H1 (cell line): Measurements from ENCODE around the gene DHRS1. TPM values are rescaled to one million over a fixed set of nuclear protein-coding genes. Genes with fewer than 3 reads are reported as not detected.

Source experiments
- CTCF ChIA-PET: fragments of 300-600 bp; sonication (Branson Sonifier 250); formaldehyde crosslinking; loops from one replicate; lab custom pipeline; 2021; ENCODE audit not compliant: partially characterized antibody; lab: Charles Lee
- POLR2A ChIA-PET: fragments of 300-600 bp; sonication (Branson Sonifier 250); formaldehyde crosslinking; loops from one replicate; lab custom pipeline; 2021; ENCODE audit warnings: inconsistent platforms; ENCODE audit not compliant: partially characterized antibody; lab: Charles Lee
- DNase-seq, 2 experiments: peaks; one replicate each; pipeline versions ENCODE4 v3.0.0 to v3.0.0-alpha.2; 2010 to 2022; ENCODE audit warnings: low spot score in 2 of 2, low read depth in 1 of 2, mixed read lengths in 1 of 2
- FAIRE-seq: peaks from 2 replicates; lab custom pipeline; 2011; peaks lifted over from hg19 to GRCh38; lab: Jason Lieb, UNC
- H2AFZ ChIP-seq: 2 replicates; pipeline ENCODE4 v1.8.1; 2012; ENCODE audit warnings: low read length, inconsistent platforms
- H2AK5ac ChIP-seq: 2 replicates; pipeline ENCODE4 v1.6.1; 2013; ENCODE audit warnings: low read depth, low read length
- H2BK120ac ChIP-seq: replicated peaks from 2 replicates; pipeline ENCODE3; 2013; ENCODE audit warnings: low read depth, low read length, inconsistent platforms
- H2BK12ac ChIP-seq: 2 replicates; pipeline ENCODE4 v1.6.1; 2013; ENCODE audit warnings: low read depth, low read length
- H2BK15ac ChIP-seq: 2 replicates; pipeline ENCODE4 v1.6.1; 2013; ENCODE audit warnings: low read length
- H2BK20ac ChIP-seq: 2 replicates; pipeline ENCODE4 v1.6.1; 2013; ENCODE audit warnings: low read length
- H2BK5ac ChIP-seq: 2 replicates; pipeline ENCODE4 v1.6.1; 2013; ENCODE audit warnings: low read depth, low read length
- H3K14ac ChIP-seq: 2 replicates; pipeline ENCODE4 v1.6.1; 2013; ENCODE audit warnings: inconsistent platforms; ENCODE audit not compliant: insufficient read length
- H3K18ac ChIP-seq: 2 replicates; pipeline ENCODE4 v1.6.1; 2013; ENCODE audit warnings: low read length; ENCODE audit errors: extremely low read depth
- H3K23ac ChIP-seq: 2 replicates; pipeline ENCODE4 v1.6.1; 2013; ENCODE audit warnings: inconsistent platforms; ENCODE audit not compliant: insufficient read length
- H3K23me2 ChIP-seq: 2 replicates; pipeline ENCODE4 v1.6.1; 2013; ENCODE audit warnings: low read depth, low read length
- H3K27ac ChIP-seq: 2 replicates; pipeline ENCODE4 v1.6.1; 2011; ENCODE audit warnings: low read depth, low read length, inconsistent platforms
- H3K27me3 ChIP-seq, 4 experiments: replicated peaks in 1 of 4; 1 replicate in 1 of 4; 2 replicates in 3 of 4; pipeline versions ENCODE4 v1.6.1 to v1.8.1; 2011 to 2013; ENCODE audit warnings: low read length in 3 of 4, mild to moderate bottlenecking in 3 of 4, inconsistent platforms in 2 of 4, mixed read lengths in 2 of 4, moderate library complexity in 1 of 4; ENCODE audit not compliant: control insufficient read depth in 3 of 4, insufficient read depth in 3 of 4; ENCODE audit errors: extremely low read depth in 1 of 4
- H3K36me3 ChIP-seq, 4 experiments: 2 replicates each; pipeline versions ENCODE4 v1.6.1 to v1.8.1; 2011 to 2013; ENCODE audit warnings: mild to moderate bottlenecking in 4 of 4, low read length in 3 of 4, moderate library complexity in 2 of 4, control low read depth in 1 of 4, inconsistent platforms in 1 of 4; ENCODE audit not compliant: insufficient read depth in 4 of 4, control insufficient read depth in 2 of 4
- H3K4ac ChIP-seq: replicated peaks from 2 replicates; pipeline ENCODE3; 2013; ENCODE audit warnings: low read length, low read depth, mixed read lengths, inconsistent platforms; ENCODE audit not compliant: insufficient read length
- H3K4me1 ChIP-seq, 4 experiments: replicated peaks in 1 of 4; 1 replicate in 1 of 4; 2 replicates in 3 of 4; pipeline versions ENCODE4 v1.6.1 to v1.8.1; 2011 to 2013; ENCODE audit warnings: low read length in 3 of 4, inconsistent platforms in 2 of 4, mixed read lengths in 1 of 4; ENCODE audit not compliant: insufficient read depth in 4 of 4, control insufficient read depth in 3 of 4
- H3K4me2 ChIP-seq, 2 experiments: 2 replicates each; pipeline versions ENCODE4 v1.6.1 to v1.8.1; 2011 to 2013; ENCODE audit warnings: low read depth in 2 of 2, low read length in 2 of 2, control low read depth in 1 of 2, inconsistent platforms in 1 of 2, mild to moderate bottlenecking in 1 of 2; ENCODE audit not compliant: insufficient read depth in 1 of 2
- H3K4me3 ChIP-seq, 4 experiments: fragments of 200-600, 300-600 bp in 1 of 4; sonication (generic), shearing (Covaris generic), sonication (Bioruptor Twin) in 1 of 4; 2 replicates each; pipeline versions ENCODE4 v1.5.1 to v1.8.1; 2011 to 2016; ENCODE audit warnings: low read length in 4 of 4, low read depth in 3 of 4, control low read depth in 2 of 4, inconsistent platforms in 2 of 4, mild to moderate bottlenecking in 2 of 4, mixed read lengths in 1 of 4, moderate library complexity in 1 of 4; ENCODE audit not compliant: insufficient read depth in 2 of 4; ENCODE audit errors: extremely low read depth in 1 of 4
- H3K56ac ChIP-seq: replicated peaks from 2 replicates; pipeline ENCODE3; 2013; ENCODE audit warnings: low read depth, mild to moderate bottlenecking, mixed read lengths, low read length, inconsistent platforms; ENCODE audit not compliant: insufficient read length
- H3K79me1 ChIP-seq: 2 replicates; pipeline ENCODE4 v1.6.1; 2013; ENCODE audit warnings: low read depth, low read length, control low read depth
- H3K79me2 ChIP-seq, 2 experiments: 2 replicates each; pipeline versions ENCODE4 v1.6.1 to v1.8.1; 2012 to 2013; ENCODE audit warnings: low read length in 2 of 2, mild to moderate bottlenecking in 2 of 2, inconsistent platforms in 1 of 2; ENCODE audit not compliant: insufficient read depth in 2 of 2, control insufficient read depth in 1 of 2
- H3K9ac ChIP-seq, 4 experiments: replicated peaks in 1 of 4; 1 replicate in 1 of 4; 2 replicates in 3 of 4; pipeline versions ENCODE4 v1.6.1 to v1.8.1; 2011 to 2013; ENCODE audit warnings: low read depth in 3 of 4, low read length in 3 of 4, control low read depth in 2 of 4, mild to moderate bottlenecking in 2 of 4, moderate library complexity in 2 of 4, inconsistent platforms in 1 of 4; ENCODE audit errors: extremely low read depth in 1 of 4
- H3K9me3 ChIP-seq, 2 experiments: 2 replicates each; pipeline versions ENCODE4 v1.6.1 to v1.8.1; 2012 to 2013; ENCODE audit warnings: mild to moderate bottlenecking in 2 of 2, moderate library complexity in 2 of 2, control low read depth in 1 of 2, inconsistent platforms in 1 of 2, low read depth in 1 of 2, low read length in 1 of 2, mixed read lengths in 1 of 2; ENCODE audit not compliant: insufficient read depth in 2 of 2
- H4K20me1 ChIP-seq, 2 experiments: replicated peaks in 1 of 2; 2 replicates each; pipeline versions ENCODE3 to v1.8.1; 2011 to 2013; ENCODE audit warnings: inconsistent platforms in 2 of 2, low read length in 2 of 2, mild to moderate bottlenecking in 1 of 2; ENCODE audit not compliant: insufficient read depth in 2 of 2, control insufficient read depth in 1 of 2
- H4K5ac ChIP-seq: 2 replicates; pipeline ENCODE4 v1.6.1; 2013; ENCODE audit warnings: low read length, low read depth, mixed read lengths, inconsistent platforms; ENCODE audit not compliant: insufficient read length
- H4K8ac ChIP-seq: 2 replicates; pipeline ENCODE4 v1.8.0; 2013; ENCODE audit warnings: mild to moderate bottlenecking, moderate library complexity, low read length, inconsistent platforms; ENCODE audit not compliant: insufficient read depth; ENCODE audit errors: extremely low read depth
- H4K91ac ChIP-seq: replicated peaks from 2 replicates; pipeline ENCODE3; 2013; ENCODE audit warnings: low read length, mixed read lengths, inconsistent platforms; ENCODE audit not compliant: insufficient read length
- ASH2L ChIP-seq: fragments of 200-600, 300-600 bp; sonication (generic); IDR thresholded peaks from one replicate; pipeline ENCODE4 v1.7.1; 2017; ENCODE audit warnings: low read length
- CEBPB ChIP-seq: IDR thresholded peaks from 2 replicates; pipeline ENCODE4 v1.6.1; 2012; ENCODE audit warnings: low read depth, low read length
- CHD1 ChIP-seq: IDR thresholded peaks from 2 replicates; pipeline ENCODE4 v1.6.1; 2012; ENCODE audit warnings: low read depth, low read length, improper control_type of control experiment
- KDM5A ChIP-seq: fragments of 200-600 bp; IDR thresholded peaks from 2 replicates; pipeline ENCODE4 v1.7.1; 2012; ENCODE audit warnings: mild to moderate bottlenecking, low read length, inconsistent platforms, mixed read lengths
- POLR2A ChIP-seq, 2 experiments: IDR thresholded peaks; 1 replicate in 1 of 2; 2 replicates in 1 of 2; pipeline ENCODE4 v1.6.1; 2011; ENCODE audit warnings: low read depth in 2 of 2, low read length in 2 of 2, mild to moderate bottlenecking in 2 of 2; ENCODE audit errors: control extremely low read depth in 1 of 2
- SP1 ChIP-seq: IDR thresholded peaks from 2 replicates; pipeline ENCODE4 v1.6.1; 2011; ENCODE audit warnings: low read depth, low read length
- SUZ12 ChIP-seq: fragments of 200-600 bp; sonication (generic); IDR thresholded peaks from 2 replicates; pipeline ENCODE4 v1.6.1; 2012; ENCODE audit warnings: mild to moderate bottlenecking, inconsistent platforms, low read length, moderate library complexity, mixed read lengths
- ZNF274 ChIP-seq: IDR thresholded peaks from 2 replicates; pipeline ENCODE4 v1.7.0; 2012; ENCODE audit warnings: low read length, borderline replicate concordance; ENCODE audit errors: extremely low read depth
- WGBS, 2 experiments: shearing (Covaris generic) in 1 of 2; methylation state at CpG; one replicate each; pipeline versions ENCODE4 v1.1.6 to v1.1.7; 2013 to 2015; ENCODE audit warnings: low lambda C conversion rate in 2 of 2, mixed read lengths in 2 of 2, inconsistent platforms in 1 of 2, low coverage in 1 of 2, missing lambda C conversion rate in 1 of 2; ENCODE audit not compliant: insufficient replicate concordance in 2 of 2, insufficient coverage in 1 of 2, insufficient read length in 1 of 2; ENCODE audit errors: extremely low coverage in 1 of 2, missing lambda C conversion rate in 1 of 2; 5-methylcytosine and 5-hydroxymethylcytosine counted together
- polyA plus RNA-seq, 7 experiments: library from polyadenylated mRNA; depleted of rRNA in 3 of 7; stranded (reverse) in 5 of 7; unstranded in 2 of 7; fragments of >200 nt in 5 of 7; fragments of 200-250 nt in 2 of 7; gene quantifications; 1 replicate in 5 of 7; 2 replicates in 1 of 7; 4 replicates in 1 of 7; pipeline versions ENCODE4 v1.2.1 to v1.2.3, GENCODE V29; 2011 to 2013; ENCODE audit warnings: missing spikeins in 2 of 7, mixed read lengths in 2 of 7
- total RNA-seq: library from RNA; stranded (reverse); fragmentation: NEBNext Ultra II Directional; extraction: Animal tissue kit (Norgen Biotek cat#: 25700); gene quantifications from 2 replicates; pipeline ENCODE4 v1.2.1, GENCODE V29; 2021

Gene DHRS1
- total and polyA plus RNA-seq, 2 of the 8 experiments (the other 6 are each of a cell fraction or from before 2014, with no cell fraction given), result 8.8 to 31.7 TPM

- Histone ChIP-seq H3K4me3 (no peak overlapping the region), H3K23ac (no peak overlapping the region), H4K8ac (peak overlapping the region; percentile 9; the same call in 1 of the 2 replicates), H3K14ac (no peak overlapping the region), H4K5ac (no peak overlapping the region), H3K4me1 (peaks cover 0 to 11% (median 7%) of the 10 kb centered on the region in 4 experiments; a peak in 5 of 7 replicates), H3K36me3 (no peaks in the 10 kb centered on the region), H3K56ac (no peak overlapping the region), H3K4ac (no peak overlapping the region), H2BK15ac (no peak overlapping the region; the same call in 1 of the 2 replicates), H3K23me2 (peaks cover 14% of the 10 kb centered on the region), H4K91ac (no peak overlapping the region), H2BK5ac (no peak overlapping the region), H2BK12ac (no peak overlapping the region), H3K9ac (no peak overlapping the region), H3K79me1 (no peaks in the 10 kb centered on the region), H2BK20ac (no peak overlapping the region), H3K27ac (no peak overlapping the region), H4K20me1 (no peaks in the 10 kb centered on the region), H2AFZ (no peak overlapping the region), H3K79me2 (no peaks in the 10 kb centered on the region), H3K9me3 (no peaks in the 10 kb centered on the region), H3K27me3 (peaks cover 18 to 64% (median 32%) of the 10 kb centered on the region in 4 experiments), H2AK5ac (no peak overlapping the region), H3K4me2 (no peak overlapping the region), H2BK120ac (no peak overlapping the region), H3K18ac (no peak overlapping the region)
- ChIA-PET CTCF (interaction anchor here (1.1 to 27.8 kb wide), 11 partner anchors 8 to 111 kb away, joined by 3 to 664 read pairs (median 14); partner anchors contain the start of genes CBLN3, CIDEB, KHNYN and LTB4R), POLR2A (no interaction called here)
- FAIRE-seq, result no peak
- 88% methylated on average over 9 of the region's 9 CpGs; no CpG with 5 or more reads in 1 of the 2 experiments for WGBS, 2 experiments
- TF ChIP-seq POLR2A (IDR thresholded peaks at IDR 0.05; ENCODE audit: control extremely low read depth in 1 of 2, low read depth in 2 of 2, low read length in 2 of 2) (no peak), ASH2L (no peak), ZNF274 (no peak), KDM5A (no peak), SUZ12 (no peak), CEBPB (no peak), CHD1 (no peak), SP1 (no peak)
- no peak for DNase-seq
Measured at GRCh38 chr14:24329736-24330135, 30.2 kb upstream of the DHRS1 start.
